WTC11 (cell line): Measurements from ENCODE around the gene ANTXR1.

Experiments
- ATF2 ChIP-seq: sonication (generic); formaldehyde crosslinking; IDR thresholded peaks from 2 replicates; pipeline ENCODE4 v1.8.1; 2022; ENCODE audit warnings: low read depth, missing genetic modification reagents, borderline replicate concordance
- CTCF ChIP-seq: fragments of 200-600 bp; IDR thresholded peaks from 2 replicates; pipeline ENCODE4 v1.8.0; 2022; ENCODE audit warnings: antibody characterized with exemption
- E2F4 ChIP-seq: sonication (generic); formaldehyde crosslinking; IDR thresholded peaks from 2 replicates; pipeline ENCODE4 v1.8.1; 2022; ENCODE audit warnings: low read depth, mild to moderate bottlenecking, moderate library complexity, missing genetic modification reagents, borderline replicate concordance
- E2F5 ChIP-seq: sonication (generic); formaldehyde crosslinking; IDR thresholded peaks from 2 replicates; pipeline ENCODE4 v1.8.1; 2022; ENCODE audit warnings: mild to moderate bottlenecking, moderate library complexity, missing genetic modification reagents
- FOXP1 ChIP-seq: sonication (generic); formaldehyde crosslinking; IDR thresholded peaks from 2 replicates; pipeline ENCODE4 v1.8.0; 2022; ENCODE audit warnings: missing genetic modification reagents, mild to moderate bottlenecking, moderate library complexity, borderline replicate concordance
- MAX ChIP-seq: sonication (generic); formaldehyde crosslinking; IDR thresholded peaks from 2 replicates; pipeline ENCODE4 v1.8.0; 2022; ENCODE audit warnings: mild to moderate bottlenecking, missing genetic modification reagents
- NFYB ChIP-seq: sonication (generic); formaldehyde crosslinking; conservative IDR thresholded peaks from 2 replicates; pipeline ENCODE4 v1.8.0; 2022; ENCODE audit warnings: low read depth, missing genetic modification reagents
- PRDM15 ChIP-seq: sonication (generic); formaldehyde crosslinking; IDR thresholded peaks from 2 replicates; pipeline ENCODE4 v1.8.0; 2022; ENCODE audit warnings: missing genetic modification reagents
- TCF7 ChIP-seq: sonication (generic); formaldehyde crosslinking; IDR thresholded peaks from 2 replicates; pipeline ENCODE4 v1.8.0; 2022; ENCODE audit warnings: mild to moderate bottlenecking, low read depth, missing genetic modification reagents, moderate library complexity
- TEAD4 ChIP-seq: sonication (generic); formaldehyde crosslinking; IDR thresholded peaks from 2 replicates; pipeline ENCODE4 v1.8.0; 2022; ENCODE audit warnings: mild to moderate bottlenecking, missing genetic modification reagents
- ZNF416 ChIP-seq: fragments of 250-450 bp; sonication (Bioruptor Pico); IDR thresholded peaks from 2 replicates; pipeline ENCODE4 v1.9.0; 2021; ENCODE audit warnings: mild to moderate bottlenecking, inconsistent platforms

- no peak for TF ChIP-seq E2F5 (CRISPR knock-in tag)
- no peak for TF ChIP-seq E2F4
- no peak for TF ChIP-seq MAX (CRISPR knock-in tag)
- TF ChIP-seq NFYB, result no peak
- TF ChIP-seq CTCF, result no peak
- TF ChIP-seq FOXP1 (CRISPR knock-in tag), result no peak
- TF ChIP-seq ZNF416, result no peak
- TF ChIP-seq TCF7, result no peak
- TF ChIP-seq PRDM15 (CRISPR knock-in tag), result no peak
- TF ChIP-seq TEAD4 (CRISPR knock-in tag), result no peak
- TF ChIP-seq ATF2 (CRISPR knock-in tag), result no peak
Measured at GRCh38 chr2:69224512-69224837, 211.5 kb downstream of the ANTXR1 start.
